Glutamatergic neuron (in vitro differentiated cells): Measurements from ENCODE around the gene EIF3K. TPM values are rescaled to one million over a fixed set of nuclear protein-coding genes. Genes with fewer than 3 reads are reported as not detected.

ENCODE experiments used
- DNase-seq: peaks from one replicate; pipeline ENCODE4 v3.0.0; 2022
- H3K27ac Mint-ChIP-seq: one replicate; pipeline ENCODE4 v1.8.0; 2020; ENCODE audit warnings: mild to moderate bottlenecking, mixed read lengths, inconsistent platforms; ENCODE audit not compliant: unreplicated experiment
- H3K27me3 Mint-ChIP-seq: one replicate; pipeline ENCODE4 v1.8.0; 2020; ENCODE audit warnings: mild to moderate bottlenecking, moderate library complexity, mixed read lengths, inconsistent platforms; ENCODE audit not compliant: unreplicated experiment
- H3K36me3 Mint-ChIP-seq: one replicate; pipeline ENCODE4 v1.8.0; 2020; ENCODE audit warnings: mild to moderate bottlenecking, mixed read lengths, inconsistent platforms; ENCODE audit not compliant: unreplicated experiment
- H3K4me1 Mint-ChIP-seq: one replicate; pipeline ENCODE4 v1.8.0; 2020; ENCODE audit warnings: mild to moderate bottlenecking, low read depth, mixed read lengths, inconsistent platforms; ENCODE audit not compliant: unreplicated experiment
- H3K4me3 Mint-ChIP-seq: one replicate; pipeline ENCODE4 v1.8.0; 2020; ENCODE audit warnings: mild to moderate bottlenecking, mixed read lengths, inconsistent platforms; ENCODE audit not compliant: unreplicated experiment
- H3K9me3 Mint-ChIP-seq: one replicate; pipeline ENCODE4 v1.8.0; 2020; ENCODE audit warnings: mild to moderate bottlenecking, moderate library complexity, mixed read lengths, inconsistent platforms; ENCODE audit not compliant: unreplicated experiment
- CTCF ChIP-seq: fragments of 200-600 bp; sonication (generic); IDR thresholded peaks from one replicate; pipeline ENCODE4 v1.5.0; 2021; ENCODE audit not compliant: partially characterized antibody, unreplicated experiment
- total RNA-seq: library from RNA; stranded (reverse); fragmentation: NEBNext Ultra II Directional; extraction: Animal tissue kit (Norgen Biotek cat#: 25700); gene quantifications from one replicate; pipeline ENCODE4 v1.2.1, GENCODE V29; 2021; ENCODE audit not compliant: unreplicated experiment

Gene EIF3K
- total RNA-seq, 1 donor from 2014 or later = 247 TPM

GRCh38 chr19:38658462-38659306, 39.7 kb downstream of the EIF3K start:
- no peak for TF ChIP-seq CTCF
- peaks cover 5% of the 10 kb centered on the region for H3K9me3 Mint-ChIP-seq
- peak overlapping the region; percentile 48 for H3K4me3 Mint-ChIP-seq
- H3K4me1 Mint-ChIP-seq = peaks cover 68% of the 10 kb centered on the region
- H3K36me3 Mint-ChIP-seq = no peaks in the 10 kb centered on the region
- H3K27me3 Mint-ChIP-seq = peaks cover 2% of the 10 kb centered on the region
- DNase-seq = no peak
- H3K27ac Mint-ChIP-seq = peak overlapping the region; percentile 24

GRCh38 chr19:38660724-38661123, 41.7 kb downstream of the EIF3K start:
- DNase-seq = no peak
- peaks cover 3% of the 10 kb centered on the region for H3K27me3 Mint-ChIP-seq
- peak overlapping the region; percentile 46 for H3K4me3 Mint-ChIP-seq
- peaks cover 6% of the 10 kb centered on the region for H3K9me3 Mint-ChIP-seq
- H3K27ac Mint-ChIP-seq = peak overlapping the region; percentile 70
- H3K4me1 Mint-ChIP-seq = peaks cover 67% of the 10 kb centered on the region
- no peaks in the 10 kb centered on the region for H3K36me3 Mint-ChIP-seq
- no peak for TF ChIP-seq CTCF

GRCh38 chr19:38661136-38661535, 42.1 kb downstream of the EIF3K start:
- Mint-ChIP-seq H3K27me3 (peaks cover 5% of the 10 kb centered on the region), H3K4me3 (no peak overlapping the region)

GRCh38 chr19:38661996-38662395, 43.0 kb downstream of the EIF3K start:
- H3K27me3 Mint-ChIP-seq = peaks cover 9% of the 10 kb centered on the region
- H3K4me1 Mint-ChIP-seq = peaks cover 68% of the 10 kb centered on the region
- no peak for TF ChIP-seq CTCF
- H3K36me3 Mint-ChIP-seq = no peaks in the 10 kb centered on the region
- no peak for DNase-seq
- peak overlapping the region; percentile 62 for H3K27ac Mint-ChIP-seq
- peaks cover 8% of the 10 kb centered on the region for H3K9me3 Mint-ChIP-seq
- peak overlapping the region; percentile 64 for H3K4me3 Mint-ChIP-seq

More at GRCh38 chr19:38661136-38661535, 42.1 kb downstream of the EIF3K start:
- Mint-ChIP-seq H3K4me1 (peaks cover 67% of the 10 kb centered on the region), H3K27ac (peak overlapping the region; percentile 70), H3K9me3 (peaks cover 6% of the 10 kb centered on the region), H3K36me3 (no peaks in the 10 kb centered on the region)
- TF ChIP-seq CTCF = no peak
- DNase-seq = no peak

GRCh38 chr19:38662537-38663155, 43.7 kb downstream of the EIF3K start:
- Mint-ChIP-seq H3K27ac (peak overlapping the region; percentile 62), H3K36me3 (no peaks in the 10 kb centered on the region), H3K4me1 (peaks cover 71% of the 10 kb centered on the region), H3K9me3 (peaks cover 10% of the 10 kb centered on the region), H3K27me3 (peaks cover 12% of the 10 kb centered on the region), H3K4me3 (peak overlapping the region; percentile 76)
- TF ChIP-seq CTCF = no peak
- DNase-seq = no peak
